MM.1S (cell line): Measurements from ENCODE around the gene EIF2D.

Source experiments
- EZH2 ChIP-seq: fragments of 300-600 bp; sonication (generic); optimal IDR thresholded peaks from 2 replicates; pipeline ENCODE3; 2017; ENCODE audit warnings: low read depth, mild to moderate bottlenecking, antibody characterized with exemption, low read length, mixed read lengths
- TF ChIP-seq, protein P1 (sequence below): fragments of 300-600 bp; sonication (generic); IDR thresholded peaks from 2 replicates; pipeline ENCODE4 v1.5.1; 2016; ENCODE audit warnings: antibody characterized with exemption, low read length, mixed read lengths

DNA sequence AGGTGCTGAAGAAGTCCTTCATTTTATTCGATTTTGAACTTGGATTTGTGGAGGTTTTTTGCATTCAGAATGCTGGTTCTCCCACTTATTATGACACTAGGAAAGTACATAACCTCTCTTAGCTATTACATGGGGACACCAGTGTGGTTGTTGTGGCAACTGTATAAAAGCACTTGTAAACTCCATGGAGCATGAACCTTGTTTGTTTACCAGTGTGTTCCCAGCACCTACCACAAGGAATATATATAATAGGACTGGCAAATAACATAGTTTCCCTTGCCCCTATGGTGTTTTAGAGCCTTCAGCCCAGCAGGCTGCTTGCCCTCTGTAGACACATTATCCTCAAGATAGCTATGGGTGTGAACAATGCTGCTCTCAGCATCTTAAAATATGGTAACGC is 61.8 kb downstream of the EIF2D start:
- TF ChIP-seq, protein P1, sequence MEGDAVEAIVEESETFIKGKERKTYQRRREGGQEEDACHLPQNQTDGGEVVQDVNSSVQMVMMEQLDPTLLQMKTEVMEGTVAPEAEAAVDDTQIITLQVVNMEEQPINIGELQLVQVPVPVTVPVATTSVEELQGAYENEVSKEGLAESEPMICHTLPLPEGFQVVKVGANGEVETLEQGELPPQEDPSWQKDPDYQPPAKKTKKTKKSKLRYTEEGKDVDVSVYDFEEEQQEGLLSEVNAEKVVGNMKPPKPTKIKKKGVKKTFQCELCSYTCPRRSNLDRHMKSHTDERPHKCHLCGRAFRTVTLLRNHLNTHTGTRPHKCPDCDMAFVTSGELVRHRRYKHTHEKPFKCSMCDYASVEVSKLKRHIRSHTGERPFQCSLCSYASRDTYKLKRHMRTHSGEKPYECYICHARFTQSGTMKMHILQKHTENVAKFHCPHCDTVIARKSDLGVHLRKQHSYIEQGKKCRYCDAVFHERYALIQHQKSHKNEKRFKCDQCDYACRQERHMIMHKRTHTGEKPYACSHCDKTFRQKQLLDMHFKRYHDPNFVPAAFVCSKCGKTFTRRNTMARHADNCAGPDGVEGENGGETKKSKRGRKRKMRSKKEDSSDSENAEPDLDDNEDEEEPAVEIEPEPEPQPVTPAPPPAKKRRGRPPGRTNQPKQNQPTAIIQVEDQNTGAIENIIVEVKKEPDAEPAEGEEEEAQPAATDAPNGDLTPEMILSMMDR, result no peak
- no peak for TF ChIP-seq EZH2
